Neural cell (in vitro differentiated cells): Measurements from ENCODE around the gene CMTM8. TPM values are rescaled to one million over a fixed set of nuclear protein-coding genes. Genes with fewer than 3 reads are reported as not detected.

ENCODE experiments used
- H2AFZ ChIP-seq: fragments of 200-600, 300-800 bp; sonication (generic), shearing (Covaris generic); 2 replicates; pipeline ENCODE4 v1.6.0; 2014; ENCODE audit warnings: low read depth, mild to moderate bottlenecking, antibody characterized with exemption, low read length, moderate library complexity
- H3F3A ChIP-seq: fragments of 200-600 bp; shearing (Covaris generic); 2 replicates; pipeline ENCODE4 v1.6.1; 2016; ENCODE audit warnings: mild to moderate bottlenecking, moderate library complexity, mixed read lengths, antibody characterized with exemption, low read length; ENCODE audit not compliant: insufficient read depth, poor library complexity, severe bottlenecking
- H3K27ac ChIP-seq: fragments of 200-600, 300-800 bp; sonication (generic), shearing (Covaris generic); 2 replicates; pipeline ENCODE4 v1.5.1; 2014; ENCODE audit warnings: mild to moderate bottlenecking, low read length, moderate library complexity
- H3K27me3 ChIP-seq: fragments of 300-800, 200-600 bp; sonication (generic), shearing (Covaris generic); 2 replicates; pipeline ENCODE4 v1.6.0; 2014; ENCODE audit warnings: mild to moderate bottlenecking, low read depth, low read length, moderate library complexity; ENCODE audit not compliant: insufficient read depth
- H3K36me3 ChIP-seq: fragments of 300-800, 200-600 bp; sonication (generic), shearing (Covaris generic); 2 replicates; pipeline ENCODE4 v1.5.1; 2014; ENCODE audit warnings: mild to moderate bottlenecking, antibody characterized with exemption, low read length, moderate library complexity; ENCODE audit not compliant: insufficient read depth
- H3K4me2 ChIP-seq: fragments of 300-800, 200-600 bp; sonication (generic), shearing (Covaris generic); 2 replicates; pipeline ENCODE4 v1.6.0; 2014; ENCODE audit warnings: mild to moderate bottlenecking, low read length
- H3K4me3 ChIP-seq: fragments of 300-800, 200-600 bp; sonication (generic), shearing (Covaris generic); 2 replicates; pipeline ENCODE4 v1.5.1; 2014; ENCODE audit warnings: mild to moderate bottlenecking, low read length, moderate library complexity
- H3K79me2 ChIP-seq: fragments of 200-600 bp; shearing (Covaris generic); replicated peaks from 2 replicates; pipeline ENCODE4 v1.6.0; 2014; ENCODE audit warnings: mild to moderate bottlenecking, low read length, moderate library complexity; ENCODE audit not compliant: insufficient read depth
- H3K9ac ChIP-seq: fragments of 300-800, 200-600 bp; sonication (generic), shearing (Covaris generic); 2 replicates; pipeline ENCODE4 v1.6.1; 2016; ENCODE audit warnings: mild to moderate bottlenecking, low read length, mixed read lengths
- H3K9me2 ChIP-seq: fragments of 200-600 bp; shearing (Covaris generic); 2 replicates; pipeline ENCODE4 v1.6.1; 2016; ENCODE audit warnings: mild to moderate bottlenecking, low read length, mixed read lengths; ENCODE audit not compliant: insufficient read depth
- H3K9me3 ChIP-seq: fragments of 200-600, 300-800 bp; sonication (generic), shearing (Covaris generic); 2 replicates; pipeline ENCODE4 v1.6.1; 2016; ENCODE audit warnings: mild to moderate bottlenecking, mixed run types, low read length, moderate library complexity, mixed read lengths
- H4K20me1 ChIP-seq: fragments of 200-600 bp; shearing (Covaris generic); 2 replicates; pipeline ENCODE4 v1.6.1; 2016; ENCODE audit warnings: mild to moderate bottlenecking, mixed run types; ENCODE audit not compliant: insufficient read depth
- EP300 ChIP-seq: fragments of 450-650 bp; conservative IDR thresholded peaks from 2 replicates; pipeline ENCODE4 v1.6.1; 2014; ENCODE audit warnings: antibody characterized with exemption, mild to moderate bottlenecking, moderate library complexity; ENCODE audit not compliant: poor library complexity, severe bottlenecking
- EZH2 ChIP-seq: fragments of 200-600, 300-800 bp; shearing (Covaris generic), sonication (generic); IDR thresholded peaks from 2 replicates; pipeline ENCODE4 v1.6.1; 2014; ENCODE audit warnings: antibody characterized with exemption, low read length, borderline replicate concordance, mild to moderate bottlenecking; ENCODE audit not compliant: insufficient read depth, poor library complexity, severe bottlenecking
- MXI1 ChIP-seq: fragments of 450-650 bp; conservative IDR thresholded peaks from 2 replicates; pipeline ENCODE4 v1.6.1; 2014; ENCODE audit warnings: antibody characterized with exemption, mild to moderate bottlenecking; ENCODE audit not compliant: poor library complexity, severe bottlenecking
- POLR2AphosphoS5 ChIP-seq: IDR thresholded peaks from 2 replicates; pipeline ENCODE4 v1.6.1; 2012
- RAD21 ChIP-seq: fragments of 450-650 bp; conservative IDR thresholded peaks from 2 replicates; pipeline ENCODE4 v1.6.1; 2014; ENCODE audit warnings: antibody characterized with exemption, mild to moderate bottlenecking, moderate library complexity
- SMC3 ChIP-seq: fragments of 450-650 bp; conservative IDR thresholded peaks from 2 replicates; pipeline ENCODE4 v1.6.1; 2014; ENCODE audit warnings: antibody characterized with exemption, mild to moderate bottlenecking, moderate library complexity; ENCODE audit not compliant: poor library complexity
- TAF1 ChIP-seq: IDR thresholded peaks from 2 replicates; pipeline ENCODE4 v1.6.1; 2012; ENCODE audit warnings: low read depth
- polyA plus RNA-seq: library from polyadenylated mRNA; depleted of rRNA; stranded (reverse); fragments of >200 nt; gene quantifications from 2 replicates; pipeline ENCODE4 v1.2.3, GENCODE V29; 2014
- TF ChIP-seq, protein P1 (sequence below): fragments of 450-650 bp; IDR thresholded peaks from 2 replicates; pipeline ENCODE4 v1.5.1; 2014; ENCODE audit warnings: antibody characterized with exemption, mild to moderate bottlenecking, moderate library complexity; ENCODE audit not compliant: poor library complexity, severe bottlenecking
- TF ChIP-seq, protein P2 (sequence below): IDR thresholded peaks from 2 replicates; pipeline ENCODE4 v1.6.1; 2012; ENCODE audit warnings: borderline replicate concordance

Gene CMTM8
- polyA plus RNA-seq, 1 donor from 2014 or later, result not detected

DNA sequence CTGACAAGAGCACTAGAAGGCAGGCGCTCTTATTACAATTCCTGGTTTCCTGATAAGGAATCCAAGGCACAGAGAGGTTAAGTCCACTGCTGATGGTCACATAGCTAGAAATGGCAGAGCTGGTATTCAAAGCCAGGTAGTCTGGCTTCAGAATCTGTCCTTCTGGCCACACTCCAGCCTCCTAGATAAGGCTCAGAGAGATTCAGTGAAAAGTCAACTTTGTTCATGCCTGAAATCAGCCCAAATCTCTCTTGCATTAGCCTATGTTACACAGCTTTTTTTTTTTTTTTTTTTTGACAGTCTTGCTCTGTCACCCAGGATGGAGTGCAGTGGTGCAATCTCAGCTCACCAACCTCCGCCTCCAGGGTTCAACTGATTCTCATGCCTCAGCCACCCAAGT, 21.1 kb upstream of the CMTM8 start:
- TF ChIP-seq MXI1 (no peak), EP300 (no peak), EZH2 (no peak), TAF1 (no peak), POLR2AphosphoS5 (no peak), RAD21 (no peak), SMC3 (no peak)
- TF ChIP-seq, protein P1, sequence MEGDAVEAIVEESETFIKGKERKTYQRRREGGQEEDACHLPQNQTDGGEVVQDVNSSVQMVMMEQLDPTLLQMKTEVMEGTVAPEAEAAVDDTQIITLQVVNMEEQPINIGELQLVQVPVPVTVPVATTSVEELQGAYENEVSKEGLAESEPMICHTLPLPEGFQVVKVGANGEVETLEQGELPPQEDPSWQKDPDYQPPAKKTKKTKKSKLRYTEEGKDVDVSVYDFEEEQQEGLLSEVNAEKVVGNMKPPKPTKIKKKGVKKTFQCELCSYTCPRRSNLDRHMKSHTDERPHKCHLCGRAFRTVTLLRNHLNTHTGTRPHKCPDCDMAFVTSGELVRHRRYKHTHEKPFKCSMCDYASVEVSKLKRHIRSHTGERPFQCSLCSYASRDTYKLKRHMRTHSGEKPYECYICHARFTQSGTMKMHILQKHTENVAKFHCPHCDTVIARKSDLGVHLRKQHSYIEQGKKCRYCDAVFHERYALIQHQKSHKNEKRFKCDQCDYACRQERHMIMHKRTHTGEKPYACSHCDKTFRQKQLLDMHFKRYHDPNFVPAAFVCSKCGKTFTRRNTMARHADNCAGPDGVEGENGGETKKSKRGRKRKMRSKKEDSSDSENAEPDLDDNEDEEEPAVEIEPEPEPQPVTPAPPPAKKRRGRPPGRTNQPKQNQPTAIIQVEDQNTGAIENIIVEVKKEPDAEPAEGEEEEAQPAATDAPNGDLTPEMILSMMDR, result no peak
- TF ChIP-seq, protein P2, sequence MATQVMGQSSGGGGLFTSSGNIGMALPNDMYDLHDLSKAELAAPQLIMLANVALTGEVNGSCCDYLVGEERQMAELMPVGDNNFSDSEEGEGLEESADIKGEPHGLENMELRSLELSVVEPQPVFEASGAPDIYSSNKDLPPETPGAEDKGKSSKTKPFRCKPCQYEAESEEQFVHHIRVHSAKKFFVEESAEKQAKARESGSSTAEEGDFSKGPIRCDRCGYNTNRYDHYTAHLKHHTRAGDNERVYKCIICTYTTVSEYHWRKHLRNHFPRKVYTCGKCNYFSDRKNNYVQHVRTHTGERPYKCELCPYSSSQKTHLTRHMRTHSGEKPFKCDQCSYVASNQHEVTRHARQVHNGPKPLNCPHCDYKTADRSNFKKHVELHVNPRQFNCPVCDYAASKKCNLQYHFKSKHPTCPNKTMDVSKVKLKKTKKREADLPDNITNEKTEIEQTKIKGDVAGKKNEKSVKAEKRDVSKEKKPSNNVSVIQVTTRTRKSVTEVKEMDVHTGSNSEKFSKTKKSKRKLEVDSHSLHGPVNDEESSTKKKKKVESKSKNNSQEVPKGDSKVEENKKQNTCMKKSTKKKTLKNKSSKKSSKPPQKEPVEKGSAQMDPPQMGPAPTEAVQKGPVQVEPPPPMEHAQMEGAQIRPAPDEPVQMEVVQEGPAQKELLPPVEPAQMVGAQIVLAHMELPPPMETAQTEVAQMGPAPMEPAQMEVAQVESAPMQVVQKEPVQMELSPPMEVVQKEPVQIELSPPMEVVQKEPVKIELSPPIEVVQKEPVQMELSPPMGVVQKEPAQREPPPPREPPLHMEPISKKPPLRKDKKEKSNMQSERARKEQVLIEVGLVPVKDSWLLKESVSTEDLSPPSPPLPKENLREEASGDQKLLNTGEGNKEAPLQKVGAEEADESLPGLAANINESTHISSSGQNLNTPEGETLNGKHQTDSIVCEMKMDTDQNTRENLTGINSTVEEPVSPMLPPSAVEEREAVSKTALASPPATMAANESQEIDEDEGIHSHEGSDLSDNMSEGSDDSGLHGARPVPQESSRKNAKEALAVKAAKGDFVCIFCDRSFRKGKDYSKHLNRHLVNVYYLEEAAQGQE, result no peak
- Histone ChIP-seq H4K20me1 (no peaks in the 10 kb centered on the region), H3K4me2 (no peak overlapping the region)

DNA sequence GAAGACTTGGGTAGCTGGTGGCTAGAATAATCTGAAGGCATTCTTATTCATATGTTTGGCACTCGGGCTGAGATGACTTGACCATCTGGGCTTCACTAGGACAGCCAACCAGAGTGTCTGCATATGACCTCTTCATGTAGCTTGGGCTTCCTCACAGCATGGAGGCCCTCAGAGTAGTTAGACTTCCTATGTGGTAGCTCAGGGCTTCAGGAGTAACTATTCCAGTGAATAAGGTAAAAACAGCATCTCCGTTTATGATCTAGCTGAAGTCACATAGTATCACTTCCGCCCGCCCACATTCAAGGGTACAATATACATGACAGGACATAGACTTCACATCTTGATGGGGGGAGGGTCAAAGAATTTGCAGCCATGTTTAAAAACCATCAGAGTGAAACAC, 18.9 kb upstream of the CMTM8 start:
- Histone ChIP-seq H4K20me1 (no peaks in the 10 kb centered on the region), H3K9me2 (no peaks in the 10 kb centered on the region), H2AFZ (no peak overlapping the region), H3K27me3 (no peaks in the 10 kb centered on the region), H3K9me3 (no peaks in the 10 kb centered on the region), H3K27ac (no peak overlapping the region), H3K4me2 (no peak overlapping the region), H3K79me2 (no peaks in the 10 kb centered on the region), H3K36me3 (no peaks in the 10 kb centered on the region), H3K9ac (no peak overlapping the region), H3F3A (no peaks in the 10 kb centered on the region), H3K4me3 (no peak overlapping the region)
- TF ChIP-seq RAD21 (no peak), POLR2AphosphoS5 (no peak), MXI1 (no peak), EP300 (no peak), SMC3 (no peak), TAF1 (no peak)
- TF ChIP-seq, protein P2, result no peak
- TF ChIP-seq, protein P1, result no peak

More for the DNA sequence above, 21.1 kb upstream of the CMTM8 start:
- Histone ChIP-seq H3K9me2 (no peaks in the 10 kb centered on the region), H3K9me3 (no peaks in the 10 kb centered on the region), H3K79me2 (no peaks in the 10 kb centered on the region), H3K27ac (no peak overlapping the region), H3K9ac (no peak overlapping the region), H2AFZ (no peak overlapping the region), H3K27me3 (no peaks in the 10 kb centered on the region), H3K36me3 (no peaks in the 10 kb centered on the region), H3F3A (no peaks in the 10 kb centered on the region), H3K4me3 (no peak overlapping the region)
